HG03565 (cell line): ENCODE data around the gene TRIM36.

Experiments
- ATAC-seq: cut with Tn5 transposase; IDR thresholded peaks from one replicate; pipeline ENCODE4 v1.9.1; 2021; ENCODE audit warnings: mild to moderate bottlenecking, moderate library complexity; ENCODE audit not compliant: unreplicated experiment

TRIM36 gene

GRCh38 chr5:115169487-115170133, at the start of gene TRIM36:
Gene TRIM36 (minus strand): TSS chr5:115169908. CDS start chr5:115169634, 274 bp downstream.
- ATAC-seq: peak; percentile 97

- ATAC-seq: no peak
Observed at GRCh38 chr5:115214541-115214940, 44.8 kb upstream of the TRIM36 start.

GRCh38 chr5:115209279-115209678, 39.6 kb upstream of the TRIM36 start:
- peak; percentile 99 for ATAC-seq

GRCh38 chr5:115202952-115203351, 33.2 kb upstream of the TRIM36 start:
- ATAC-seq: no peak

GRCh38 chr5:115196161-115196560, 26.5 kb upstream of the TRIM36 start:
- no peak for ATAC-seq

- no peak for ATAC-seq
Observed at GRCh38 chr5:115194676-115195075, 25.0 kb upstream of the TRIM36 start.

- no peak for ATAC-seq
Observed at GRCh38 chr5:115193295-115193694, 23.6 kb upstream of the TRIM36 start.

- ATAC-seq: no peak
Observed at GRCh38 chr5:115192098-115192497, 22.4 kb upstream of the TRIM36 start.

- ATAC-seq: no peak
Observed at GRCh38 chr5:115191474-115192031, 21.8 kb upstream of the TRIM36 start.

- ATAC-seq: no peak
Observed at GRCh38 chr5:115190388-115190787, 20.7 kb upstream of the TRIM36 start.

GRCh38 chr5:115189866-115190265, 20.2 kb upstream of the TRIM36 start:
- ATAC-seq: no peak

- ATAC-seq: no peak
Observed at GRCh38 chr5:115186794-115187193, 17.1 kb upstream of the TRIM36 start.

- ATAC-seq: no peak
Observed at GRCh38 chr5:115184770-115185169, 15.1 kb upstream of the TRIM36 start.

- no peak for ATAC-seq
Observed at GRCh38 chr5:115181757-115182156, 12.0 kb upstream of the TRIM36 start.

GRCh38 chr5:115180165-115180709, 10.5 kb upstream of the TRIM36 start:
- no peak for ATAC-seq

- ATAC-seq: no peak
Observed at GRCh38 chr5:115179394-115180164, 9.9 kb upstream of the TRIM36 start.

GRCh38 chr5:115179030-115179393, 9.3 kb upstream of the TRIM36 start:
- ATAC-seq: no peak

- no peak for ATAC-seq
Observed at GRCh38 chr5:115170929-115171510, 1.3 kb upstream of the TRIM36 start.

GRCh38 chr5:115170134-115170928, 623 bp upstream of the TRIM36 start:
- peak; percentile 25 for ATAC-seq

GRCh38 chr5:115168829-115169486, 750 bp downstream of the TRIM36 start:
- no peak for ATAC-seq
